HG03135 (cell line): ENCODE data around the gene BMI1.
A peak's percentile ranks its signal among the peaks of the same experiment; 100 is the strongest.

Experiments
- ATAC-seq: cut with Tn5 transposase; IDR thresholded peaks from one replicate; pipeline ENCODE4 v1.9.1; 2021; ENCODE audit warnings: mild to moderate bottlenecking, moderate library complexity; ENCODE audit not compliant: unreplicated experiment

The BMI1 gene

GRCh38 chr10:22319547-22319979 is 1.3 kb upstream of the BMI1 start:
- ATAC-seq = no peak

- ATAC-seq = no peak
These were observed 830 bp upstream of the BMI1 start for GRCh38 chr10:22319980-22320558.

GRCh38 chr10:22321156-22321923 is 441 bp downstream of the BMI1 start:
- peak; percentile 20 for ATAC-seq

- no peak for ATAC-seq
These were observed 1.2 kb downstream of the BMI1 start for GRCh38 chr10:22321924-22322640.

- ATAC-seq = no peak
These were observed 1.8 kb downstream of the BMI1 start for GRCh38 chr10:22322641-22323160.

- ATAC-seq = no peak
These were observed 2.8 kb downstream of the BMI1 start for GRCh38 chr10:22323538-22324305.

- ATAC-seq = no peak
These were observed 3.5 kb downstream of the BMI1 start for GRCh38 chr10:22324413-22324812.

- ATAC-seq = no peak
These were observed 4.0 kb downstream of the BMI1 start for GRCh38 chr10:22324893-22325271.

- ATAC-seq = peak; percentile 43
These were observed 4.6 kb downstream of the BMI1 start for GRCh38 chr10:22325272-22326144.

GRCh38 chr10:22326145-22326702 is 5.3 kb downstream of the BMI1 start:
- no peak for ATAC-seq

GRCh38 chr10:22329150-22329549 is 8.3 kb downstream of the BMI1 start:
- no peak for ATAC-seq

- ATAC-seq = no peak
These were observed 11.3 kb downstream of the BMI1 start for GRCh38 chr10:22332116-22332692.

- ATAC-seq = no peak
These were observed 12.5 kb downstream of the BMI1 start for GRCh38 chr10:22333167-22333974.

- ATAC-seq = no peak
These were observed 13.0 kb downstream of the BMI1 start for GRCh38 chr10:22333975-22334282.

GRCh38 chr10:22334414-22335172 is 13.7 kb downstream of the BMI1 start:
- ATAC-seq = no peak

- peak; percentile 53 for ATAC-seq
These were observed 14.5 kb downstream of the BMI1 start for GRCh38 chr10:22335173-22335933.

GRCh38 chr10:22338185-22338900 is 17.4 kb downstream of the BMI1 start:
- ATAC-seq = no peak
